Glutamatergic neuron (in vitro differentiated cells): ENCODE results near the gene CSHL1. TPM values are rescaled to one million over a fixed set of nuclear protein-coding genes. Genes with fewer than 3 reads are reported as not detected.
"Not testable (repeated sequence)": the region's sequence is repeated elsewhere in the genome, so short reads cannot be mapped to it uniquely, and the experiment has no call there.

Experiments used
- DNase-seq: peaks from one replicate; pipeline ENCODE4 v3.0.0; 2022
- H3K27ac Mint-ChIP-seq: one replicate; pipeline ENCODE4 v1.8.0; 2020; ENCODE audit warnings: mild to moderate bottlenecking, mixed read lengths, inconsistent platforms; ENCODE audit not compliant: unreplicated experiment
- H3K27me3 Mint-ChIP-seq: one replicate; pipeline ENCODE4 v1.8.0; 2020; ENCODE audit warnings: mild to moderate bottlenecking, moderate library complexity, mixed read lengths, inconsistent platforms; ENCODE audit not compliant: unreplicated experiment
- H3K36me3 Mint-ChIP-seq: one replicate; pipeline ENCODE4 v1.8.0; 2020; ENCODE audit warnings: mild to moderate bottlenecking, mixed read lengths, inconsistent platforms; ENCODE audit not compliant: unreplicated experiment
- H3K4me1 Mint-ChIP-seq: one replicate; pipeline ENCODE4 v1.8.0; 2020; ENCODE audit warnings: mild to moderate bottlenecking, low read depth, mixed read lengths, inconsistent platforms; ENCODE audit not compliant: unreplicated experiment
- H3K4me3 Mint-ChIP-seq: one replicate; pipeline ENCODE4 v1.8.0; 2020; ENCODE audit warnings: mild to moderate bottlenecking, mixed read lengths, inconsistent platforms; ENCODE audit not compliant: unreplicated experiment
- H3K9me3 Mint-ChIP-seq: one replicate; pipeline ENCODE4 v1.8.0; 2020; ENCODE audit warnings: mild to moderate bottlenecking, moderate library complexity, mixed read lengths, inconsistent platforms; ENCODE audit not compliant: unreplicated experiment
- CTCF ChIP-seq: fragments of 200-600 bp; sonication (generic); IDR thresholded peaks from one replicate; pipeline ENCODE4 v1.5.0; 2021; ENCODE audit not compliant: partially characterized antibody, unreplicated experiment
- total RNA-seq: library from RNA; stranded (reverse); fragmentation: NEBNext Ultra II Directional; extraction: Animal tissue kit (Norgen Biotek cat#: 25700); gene quantifications from one replicate; pipeline ENCODE4 v1.2.1, GENCODE V29; 2021; ENCODE audit not compliant: unreplicated experiment

CSHL1 gene
- total RNA-seq, 1 donor from 2014 or later = not detected

GRCh38 chr17:63873577-63873976 lies 37.5 kb downstream of the CSHL1 start, which contains the start of gene CSH2:
Gene CSH2, minus strand, starts transcription at chr17:63873677. Its CDS starts 63 bp downstream, at chr17:63873614.
- not testable (repeated sequence) for H3K9me3 Mint-ChIP-seq, H3K4me3 Mint-ChIP-seq, H3K27me3 Mint-ChIP-seq, H3K4me1 Mint-ChIP-seq, H3K36me3 Mint-ChIP-seq, DNase-seq, H3K27ac Mint-ChIP-seq

- H3K27ac Mint-ChIP-seq, H3K36me3 Mint-ChIP-seq, H3K4me3 Mint-ChIP-seq, DNase-seq, H3K27me3 Mint-ChIP-seq, H3K4me1 Mint-ChIP-seq, H3K9me3 Mint-ChIP-seq: not testable (repeated sequence)
These were observed 39.3 kb downstream of the CSHL1 start for GRCh38 chr17:63871646-63872365.

GRCh38 chr17:63870292-63870665 lies 40.8 kb downstream of the CSHL1 start:
- not testable (repeated sequence) for H3K27me3 Mint-ChIP-seq, H3K36me3 Mint-ChIP-seq, H3K27ac Mint-ChIP-seq, DNase-seq, H3K9me3 Mint-ChIP-seq, H3K4me1 Mint-ChIP-seq, H3K4me3 Mint-ChIP-seq

- not testable (repeated sequence) for H3K9me3 Mint-ChIP-seq, H3K4me3 Mint-ChIP-seq, H3K27ac Mint-ChIP-seq, DNase-seq, H3K4me1 Mint-ChIP-seq, H3K36me3 Mint-ChIP-seq, H3K27me3 Mint-ChIP-seq
- TF ChIP-seq CTCF = peak; percentile 26
These were observed 41.4 kb downstream of the CSHL1 start for GRCh38 chr17:63869491-63870291.

- H3K9me3 Mint-ChIP-seq, H3K27ac Mint-ChIP-seq, H3K4me3 Mint-ChIP-seq, H3K36me3 Mint-ChIP-seq, DNase-seq, H3K27me3 Mint-ChIP-seq: not testable (repeated sequence)
- peaks cover 14% of the 10 kb centered on the region for H3K4me1 Mint-ChIP-seq
These were observed 44.4 kb downstream of the CSHL1 start for GRCh38 chr17:63866625-63867024.

Other genes starting within 250 kb of the CSHL1 start
- 311 TPM for gene LIMD2, start 211.1 kb downstream of the CSHL1 start, total RNA-seq
- 58.8 TPM for gene STRADA, start 169.5 kb downstream of the CSHL1 start, total RNA-seq
- 56.4 TPM for gene CCDC47, start 137.7 kb downstream of the CSHL1 start, total RNA-seq
- 181 TPM for gene DDX42, start 137.1 kb downstream of the CSHL1 start, total RNA-seq
- 133 TPM for gene PSMC5, start 83.8 kb downstream of the CSHL1 start, total RNA-seq
- gene FTSJ3, start 83.6 kb downstream of the CSHL1 start, total RNA-seq = 42.0 TPM
- 84.5 TPM for gene SMARCD2, start 68.6 kb downstream of the CSHL1 start, total RNA-seq
- 0.56 TPM for gene CSH2, start 37.6 kb downstream of the CSHL1 start, total RNA-seq
- gene GH2, start 29.3 kb downstream of the CSHL1 start, total RNA-seq = not detected
- not detected for gene CSH1, start 14.7 kb downstream of the CSHL1 start, total RNA-seq
- gene GH1, start 7.6 kb upstream of the CSHL1 start, total RNA-seq = not detected
- gene CD79B, start 21.1 kb upstream of the CSHL1 start, total RNA-seq = not detected
- gene SCN4A, start 61.7 kb upstream of the CSHL1 start, total RNA-seq = 7.9 TPM
- not detected for gene PRR29, start 87.1 kb upstream of the CSHL1 start, total RNA-seq
- gene ICAM2, start 109.4 kb upstream of the CSHL1 start, total RNA-seq = not detected
- gene ERN1, start 218.9 kb upstream of the CSHL1 start, total RNA-seq = 6.9 TPM